HCT116 (cell line): ENCODE results near the gene SPTBN1.

Experiments used
- TF ChIP-seq, protein P1 (sequence below), 3 experiments: fragments of 200-600 bp in 1 of 3; sonication (generic) in 1 of 3; IDR thresholded peaks in 2 of 3; conservative IDR thresholded peaks in 1 of 3; 2 replicates each; pipeline ENCODE4 v1.5.1; 2012 to 2017; ENCODE audit warnings: low read depth in 2 of 3, low read length in 2 of 3, antibody characterized with exemption in 1 of 3, borderline replicate concordance in 1 of 3, control low read depth in 1 of 3, mild to moderate bottlenecking in 1 of 3, mixed read lengths in 1 of 3, mixed run types in 1 of 3, moderate library complexity in 1 of 3; ENCODE audit not compliant: insufficient read depth in 1 of 3
- TF ChIP-seq, protein P2 (sequence below): IDR thresholded peaks from 2 replicates; pipeline ENCODE4 v1.6.1; 2012

DNA sequence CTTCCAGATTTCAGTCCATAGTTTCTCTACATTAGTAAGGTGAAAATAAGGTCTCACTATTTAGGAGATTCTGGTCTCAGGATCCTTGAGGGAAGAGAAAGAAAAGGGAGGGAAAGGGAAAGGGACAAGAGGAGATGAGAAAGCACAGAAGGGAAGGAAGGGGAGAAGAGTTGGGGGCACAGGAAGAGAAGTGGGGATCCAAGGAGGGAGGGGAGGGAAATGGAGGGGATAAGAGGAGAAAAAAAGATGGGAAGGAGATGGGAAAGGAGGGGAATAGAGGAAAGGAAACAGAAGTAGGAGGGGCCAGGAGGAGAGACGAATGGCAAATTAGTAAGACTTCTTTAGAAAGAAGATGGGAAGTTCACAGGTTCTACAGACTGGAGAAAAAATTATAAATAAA lies 39.2 kb upstream of the SPTBN1 start:
- TF ChIP-seq, protein P1, sequence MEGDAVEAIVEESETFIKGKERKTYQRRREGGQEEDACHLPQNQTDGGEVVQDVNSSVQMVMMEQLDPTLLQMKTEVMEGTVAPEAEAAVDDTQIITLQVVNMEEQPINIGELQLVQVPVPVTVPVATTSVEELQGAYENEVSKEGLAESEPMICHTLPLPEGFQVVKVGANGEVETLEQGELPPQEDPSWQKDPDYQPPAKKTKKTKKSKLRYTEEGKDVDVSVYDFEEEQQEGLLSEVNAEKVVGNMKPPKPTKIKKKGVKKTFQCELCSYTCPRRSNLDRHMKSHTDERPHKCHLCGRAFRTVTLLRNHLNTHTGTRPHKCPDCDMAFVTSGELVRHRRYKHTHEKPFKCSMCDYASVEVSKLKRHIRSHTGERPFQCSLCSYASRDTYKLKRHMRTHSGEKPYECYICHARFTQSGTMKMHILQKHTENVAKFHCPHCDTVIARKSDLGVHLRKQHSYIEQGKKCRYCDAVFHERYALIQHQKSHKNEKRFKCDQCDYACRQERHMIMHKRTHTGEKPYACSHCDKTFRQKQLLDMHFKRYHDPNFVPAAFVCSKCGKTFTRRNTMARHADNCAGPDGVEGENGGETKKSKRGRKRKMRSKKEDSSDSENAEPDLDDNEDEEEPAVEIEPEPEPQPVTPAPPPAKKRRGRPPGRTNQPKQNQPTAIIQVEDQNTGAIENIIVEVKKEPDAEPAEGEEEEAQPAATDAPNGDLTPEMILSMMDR (IDR thresholded peaks at IDR 0.05 in 2 of 3, conservative IDR thresholded peaks at IDR 0.05 in 1 of 3; ENCODE audit: borderline replicate concordance in 1 of 3, insufficient read depth in 1 of 3, low read depth in 2 of 3, low read length in 2 of 3): no peak
- TF ChIP-seq, protein P2, sequence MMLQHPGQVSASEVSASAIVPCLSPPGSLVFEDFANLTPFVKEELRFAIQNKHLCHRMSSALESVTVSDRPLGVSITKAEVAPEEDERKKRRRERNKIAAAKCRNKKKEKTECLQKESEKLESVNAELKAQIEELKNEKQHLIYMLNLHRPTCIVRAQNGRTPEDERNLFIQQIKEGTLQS: no peak
